GM18507 (cell line): ENCODE data around the gene KRTCAP2.
A peak's percentile ranks its signal among the peaks of the same experiment; 100 is the strongest.

Source experiments
- DNase-seq: peaks from one replicate; pipeline ENCODE4 v3.0.0; 2011; ENCODE audit warnings: low read depth; ENCODE audit not compliant: insufficient read length; ENCODE audit errors: extremely low spot score
- FAIRE-seq: peaks from 2 replicates; lab custom pipeline; 2011; peaks lifted over from hg19 to GRCh38; lab: Jason Lieb, UNC

Gene KRTCAP2

GRCh38 chr1:155185783-155186066, 12.6 kb upstream of the KRTCAP2 start:
- FAIRE-seq (no peak), DNase-seq (no peak)

- FAIRE-seq (peak; percentile 92), DNase-seq (peak; percentile 73)
Observed at GRCh38 chr1:155184835-155185782, 12.0 kb upstream of the KRTCAP2 start.

- no peak for FAIRE-seq
Observed at GRCh38 chr1:155184351-155184811, 11.3 kb upstream of the KRTCAP2 start.

GRCh38 chr1:155183775-155184221, 10.7 kb upstream of the KRTCAP2 start:
- FAIRE-seq (no peak), DNase-seq (no peak)

More at GRCh38 chr1:155184351-155184811, 11.3 kb upstream of the KRTCAP2 start:
- no peak for DNase-seq

- no peak for FAIRE-seq
Observed at GRCh38 chr1:155182052-155182550, 9.0 kb upstream of the KRTCAP2 start.

GRCh38 chr1:155181371-155182051, 8.4 kb upstream of the KRTCAP2 start:
- DNase-seq (no peak), FAIRE-seq (no peak)

More at GRCh38 chr1:155182052-155182550, 9.0 kb upstream of the KRTCAP2 start:
- no peak for DNase-seq

- FAIRE-seq (no peak), DNase-seq (no peak)
Observed at GRCh38 chr1:155179112-155180031, 6.3 kb upstream of the KRTCAP2 start.

- DNase-seq: no peak
- FAIRE-seq: no peak
Observed at GRCh38 chr1:155178441-155179111, 5.5 kb upstream of the KRTCAP2 start.

GRCh38 chr1:155177918-155178281, 4.8 kb upstream of the KRTCAP2 start:
- no peak for FAIRE-seq

GRCh38 chr1:155177192-155177917, 4.3 kb upstream of the KRTCAP2 start:
- no peak for FAIRE-seq
- no peak for DNase-seq

More at GRCh38 chr1:155177918-155178281, 4.8 kb upstream of the KRTCAP2 start:
- DNase-seq: no peak

GRCh38 chr1:155176544-155177071, 3.5 kb upstream of the KRTCAP2 start:
- DNase-seq (peak; percentile 78), FAIRE-seq (peak; percentile 95)

GRCh38 chr1:155175927-155176371, 2.8 kb upstream of the KRTCAP2 start:
- FAIRE-seq (no peak), DNase-seq (no peak)

GRCh38 chr1:155175281-155175926, 2.3 kb upstream of the KRTCAP2 start:
- FAIRE-seq (no peak), DNase-seq (no peak)

GRCh38 chr1:155174324-155175280, 1.5 kb upstream of the KRTCAP2 start:
- DNase-seq (no peak), FAIRE-seq (no peak)

GRCh38 chr1:155173478-155174323, 597 bp upstream of the KRTCAP2 start, which contains the start of gene TRIM46:
Gene TRIM46 (plus strand): TSS chr1:155173849. CDS start chr1:155173967, 118 bp downstream.
- DNase-seq (no peak), FAIRE-seq (peak; percentile 5)
